Measurements from ENCODE around the gene TPPP.
A peak's percentile ranks its signal among the peaks of the same experiment; 100 is the strongest.
"Not testable (repeated sequence)": the region's sequence is repeated elsewhere in the genome, so short reads cannot be mapped to it uniquely, and the experiment has no call there.

Gene TPPP

GRCh38 chr5:693271-694041, at the start of gene TPPP:
TPPP (minus strand) TSS chr5:693352; CDS start chr5:678060, 15,292 bp downstream.
- H3K9me3 Mint-ChIP-seq, H3K27me3 Mint-ChIP-seq, H3K36me3 Mint-ChIP-seq, H3K4me1 Mint-ChIP-seq, H3K27ac Mint-ChIP-seq: not testable (repeated sequence)
- DNase-seq (ENCODE audit: low spot score in 2 of 2) (peak; percentile 53 to 65), ATAC-seq (ENCODE audit: low read depth) (peak; percentile 89)
- H3K4me3 Mint-ChIP-seq: peak within 1 kb of the TSS; percentile 61

- not testable (repeated sequence) for H3K4me3 Mint-ChIP-seq; H3K9me3 Mint-ChIP-seq; H3K4me1 Mint-ChIP-seq; ATAC-seq (ENCODE audit: low read depth); H3K36me3 Mint-ChIP-seq; H3K27ac Mint-ChIP-seq; H3K27me3 Mint-ChIP-seq; DNase-seq (ENCODE audit: low spot score in 2 of 2)
Observed at GRCh38 chr5:742276-742675, 49.1 kb upstream of the TPPP start.

DNA sequence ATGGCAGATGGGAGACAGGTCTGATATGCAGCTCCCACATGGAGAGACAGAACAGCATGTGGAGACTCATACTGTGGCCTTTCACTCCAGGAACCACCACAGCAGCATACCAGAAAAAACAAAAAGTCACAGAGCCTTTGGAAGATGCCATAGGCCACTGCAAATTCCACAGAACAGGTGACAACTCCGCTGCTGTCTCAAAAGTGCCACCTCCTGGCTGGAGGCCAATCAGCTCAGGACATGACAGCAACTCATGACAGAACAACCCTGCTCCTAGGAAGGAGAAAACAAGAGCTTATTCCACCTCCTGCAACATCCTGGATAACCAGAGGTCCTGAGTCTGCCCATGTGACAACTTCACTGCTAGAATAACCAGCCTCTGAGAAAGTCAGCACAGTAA, 41.0 kb upstream of the TPPP start:
- H3K4me1 Mint-ChIP-seq; DNase-seq (ENCODE audit: low spot score in 2 of 2); H3K27ac Mint-ChIP-seq; H3K36me3 Mint-ChIP-seq; H3K27me3 Mint-ChIP-seq; H3K9me3 Mint-ChIP-seq; H3K4me3 Mint-ChIP-seq; ATAC-seq (ENCODE audit: low read depth): not testable (repeated sequence)

DNA sequence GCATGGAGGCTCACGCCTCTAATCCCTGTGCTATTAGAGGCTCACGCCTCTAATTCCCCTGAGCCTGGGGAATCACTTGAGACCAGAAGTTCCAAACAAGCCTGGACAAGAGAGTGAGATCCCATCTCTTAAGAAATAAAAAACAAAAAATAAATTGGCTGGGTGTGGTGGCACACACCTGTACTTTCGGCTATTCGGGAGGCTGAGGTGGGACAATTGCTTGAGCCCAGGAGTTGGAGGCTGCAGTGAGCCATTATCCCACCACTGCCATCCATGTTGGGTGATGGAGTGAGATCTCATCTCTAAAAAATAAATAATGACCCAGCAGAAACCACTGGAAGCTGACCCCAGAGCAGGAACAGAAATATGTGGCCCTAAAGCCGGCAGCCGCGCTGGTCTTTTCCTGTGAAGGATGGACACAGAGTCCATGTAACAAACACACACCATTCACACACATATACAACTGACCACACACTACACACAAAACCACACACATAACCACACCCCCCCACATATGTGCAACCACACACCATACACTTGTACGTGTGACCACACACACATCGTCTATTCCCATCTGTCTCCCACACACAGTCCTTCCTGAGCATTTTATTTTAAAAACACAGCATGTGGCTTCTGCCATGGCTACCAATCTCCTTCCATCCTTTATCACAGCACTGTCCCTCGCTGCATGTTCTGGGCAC, 39.8 kb upstream of the TPPP start:
- H3K4me1 Mint-ChIP-seq; H3K9me3 Mint-ChIP-seq; H3K27me3 Mint-ChIP-seq; ATAC-seq (ENCODE audit: low read depth); H3K27ac Mint-ChIP-seq; DNase-seq (ENCODE audit: low spot score in 2 of 2); H3K36me3 Mint-ChIP-seq; H3K4me3 Mint-ChIP-seq: not testable (repeated sequence)

- not testable (repeated sequence) for H3K4me3 Mint-ChIP-seq; H3K27ac Mint-ChIP-seq; H3K36me3 Mint-ChIP-seq; ATAC-seq (ENCODE audit: low read depth); H3K9me3 Mint-ChIP-seq; H3K4me1 Mint-ChIP-seq; H3K27me3 Mint-ChIP-seq; DNase-seq (ENCODE audit: low spot score in 2 of 2)
Observed at GRCh38 chr5:729225-729624, 36.1 kb upstream of the TPPP start.

DNA sequence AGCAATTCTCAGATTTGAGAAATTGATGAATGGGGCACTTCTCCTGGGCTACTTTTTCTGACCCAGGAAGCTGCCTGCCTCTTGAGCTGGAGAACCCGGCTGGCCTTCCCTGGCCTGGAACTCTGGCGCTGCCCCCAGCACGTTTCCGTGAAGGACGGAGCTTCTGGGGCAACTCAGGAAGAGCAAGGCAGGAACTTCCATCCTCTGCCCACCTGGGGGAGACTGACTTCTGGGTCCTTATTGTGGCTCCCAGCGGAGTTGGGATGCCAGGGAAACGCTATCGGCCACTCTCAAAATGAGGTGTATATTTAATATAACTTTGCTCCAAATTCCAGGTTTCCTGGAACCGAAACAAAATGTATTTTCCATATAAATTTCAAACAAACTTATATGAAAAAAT, 33.9 kb upstream of the TPPP start:
- not testable (repeated sequence) for H3K4me1 Mint-ChIP-seq; H3K9me3 Mint-ChIP-seq; ATAC-seq (ENCODE audit: low read depth); H3K27me3 Mint-ChIP-seq; H3K4me3 Mint-ChIP-seq; DNase-seq (ENCODE audit: low spot score in 2 of 2); H3K27ac Mint-ChIP-seq; H3K36me3 Mint-ChIP-seq

DNA sequence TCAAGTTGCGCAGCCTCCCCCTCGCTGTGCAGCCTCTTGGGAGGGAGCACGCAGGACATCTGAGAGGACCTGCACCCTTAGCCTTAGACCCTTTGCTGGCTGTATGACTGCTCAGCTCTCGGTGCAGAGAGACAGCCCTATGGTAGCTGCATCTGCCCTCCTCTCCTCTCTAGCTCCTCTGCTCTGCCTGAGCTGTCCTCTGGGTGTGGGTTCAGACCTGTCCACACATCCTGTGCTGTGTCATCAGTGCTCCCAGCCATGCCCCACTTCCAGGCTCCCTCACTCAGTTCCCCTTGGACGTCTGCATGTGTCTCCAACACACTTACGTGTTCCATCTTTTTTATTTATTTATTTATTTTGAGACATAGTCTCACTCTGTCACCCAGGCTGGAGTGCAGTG, 30.7 kb upstream of the TPPP start:
- H3K36me3 Mint-ChIP-seq; H3K27ac Mint-ChIP-seq; H3K4me1 Mint-ChIP-seq; DNase-seq (ENCODE audit: low spot score in 2 of 2); H3K27me3 Mint-ChIP-seq; H3K4me3 Mint-ChIP-seq; ATAC-seq (ENCODE audit: low read depth); H3K9me3 Mint-ChIP-seq: not testable (repeated sequence)

- H3K27ac Mint-ChIP-seq; H3K4me3 Mint-ChIP-seq; H3K36me3 Mint-ChIP-seq; H3K27me3 Mint-ChIP-seq; H3K4me1 Mint-ChIP-seq; DNase-seq (ENCODE audit: low spot score in 2 of 2); ATAC-seq (ENCODE audit: low read depth): not testable (repeated sequence)
- peaks cover 11% of the 10 kb centered on the region for H3K9me3 Mint-ChIP-seq
Observed at GRCh38 chr5:723309-723708, 30.2 kb upstream of the TPPP start.

DNA sequence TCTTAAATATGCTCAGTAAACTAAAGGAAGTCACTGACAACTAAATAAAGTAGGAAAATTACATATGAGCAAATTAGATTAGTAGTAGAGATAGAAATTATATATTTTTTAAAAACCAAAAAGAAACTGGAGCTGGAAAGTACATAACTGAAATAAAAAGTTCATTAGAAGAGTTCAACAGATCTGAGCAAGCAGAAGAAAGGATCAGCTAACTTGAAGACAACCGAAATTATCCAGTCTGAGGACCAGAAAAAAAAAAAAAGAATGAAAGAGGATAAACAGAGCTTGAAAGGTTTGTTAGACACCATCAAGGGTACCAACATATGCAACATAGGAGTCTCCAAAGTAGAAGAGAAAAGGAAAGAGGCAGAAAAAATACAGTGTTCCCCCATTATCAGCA, 26.2 kb upstream of the TPPP start:
- not testable (repeated sequence) for H3K4me3 Mint-ChIP-seq; H3K4me1 Mint-ChIP-seq; ATAC-seq (ENCODE audit: low read depth); H3K27ac Mint-ChIP-seq; DNase-seq (ENCODE audit: low spot score in 2 of 2)
- peaks cover 10% of the 10 kb centered on the region for H3K36me3 Mint-ChIP-seq
- peaks cover 19% of the 10 kb centered on the region for H3K9me3 Mint-ChIP-seq
- peaks cover 21% of the 10 kb centered on the region for H3K27me3 Mint-ChIP-seq

DNA sequence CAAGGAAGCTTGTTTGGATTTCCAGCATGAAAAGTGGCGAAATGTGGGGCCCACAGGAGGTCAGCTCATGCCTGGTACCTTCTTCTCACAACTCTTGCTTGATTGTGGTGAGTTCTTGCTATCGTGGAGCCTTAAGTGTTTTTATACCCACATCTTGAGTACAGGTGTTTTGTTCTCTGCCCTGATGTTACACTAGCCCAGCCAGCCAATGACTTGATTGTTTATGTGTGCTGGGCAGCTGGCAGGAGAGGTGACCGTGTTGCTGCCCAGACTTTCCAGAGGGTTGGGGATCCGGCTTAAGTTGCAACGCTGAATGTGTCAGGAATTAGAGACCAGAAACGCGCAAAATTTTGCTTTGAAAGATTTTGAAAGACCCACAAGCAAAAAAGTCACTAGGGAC, 24.0 kb upstream of the TPPP start:
- Mint-ChIP-seq H3K9me3 (peaks cover 19% of the 10 kb centered on the region), H3K36me3 (peaks cover 10% of the 10 kb centered on the region), H3K27me3 (peaks cover 21% of the 10 kb centered on the region), H3K4me3 (no peak overlapping the region), H3K4me1 (no peaks in the 10 kb centered on the region), H3K27ac (no peak overlapping the region)
- ATAC-seq (ENCODE audit: low read depth) (no peak), DNase-seq (ENCODE audit: low spot score in 2 of 2) (no peak)

- not testable (repeated sequence) for DNase-seq (ENCODE audit: low spot score in 2 of 2); H3K4me3 Mint-ChIP-seq; ATAC-seq (ENCODE audit: low read depth); H3K4me1 Mint-ChIP-seq; H3K27ac Mint-ChIP-seq
- Mint-ChIP-seq H3K9me3 (peaks cover 19% of the 10 kb centered on the region), H3K27me3 (peaks cover 21% of the 10 kb centered on the region), H3K36me3 (peaks cover 10% of the 10 kb centered on the region)
Observed at GRCh38 chr5:716740-717139, 23.6 kb upstream of the TPPP start.

DNA sequence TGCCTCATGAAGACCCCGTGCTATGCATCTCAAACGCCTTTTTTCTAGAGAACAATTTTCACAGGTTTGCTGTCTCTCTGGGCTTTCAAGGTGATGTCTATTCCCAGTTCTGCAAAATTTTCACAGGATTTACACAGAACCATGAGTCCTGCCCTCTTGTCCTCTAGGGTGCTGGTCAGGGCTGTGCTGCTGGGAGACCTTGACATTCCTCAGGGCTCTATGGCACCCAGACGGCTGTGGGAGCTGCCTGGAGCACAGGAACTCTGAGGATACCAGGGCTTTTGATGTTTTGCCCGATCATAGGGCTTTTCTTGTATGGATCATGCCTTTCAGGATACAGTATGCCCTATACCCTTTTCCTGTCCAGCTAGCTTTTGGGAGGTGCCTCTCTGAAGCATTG, 22.5 kb upstream of the TPPP start:
- H3K27me3 Mint-ChIP-seq: peaks cover 29% of the 10 kb centered on the region
- peaks cover 19% of the 10 kb centered on the region for H3K9me3 Mint-ChIP-seq
- H3K4me1 Mint-ChIP-seq; ATAC-seq (ENCODE audit: low read depth); H3K4me3 Mint-ChIP-seq; DNase-seq (ENCODE audit: low spot score in 2 of 2); H3K27ac Mint-ChIP-seq: not testable (repeated sequence)
- H3K36me3 Mint-ChIP-seq: peaks cover 16% of the 10 kb centered on the region

- H3K4me3 Mint-ChIP-seq; ATAC-seq (ENCODE audit: low read depth); H3K27ac Mint-ChIP-seq; H3K4me1 Mint-ChIP-seq; DNase-seq (ENCODE audit: low spot score in 2 of 2): not testable (repeated sequence)
- H3K36me3 Mint-ChIP-seq: peaks cover 14% of the 10 kb centered on the region
- H3K9me3 Mint-ChIP-seq: peaks cover 15% of the 10 kb centered on the region
- peaks cover 29% of the 10 kb centered on the region for H3K27me3 Mint-ChIP-seq
Observed at GRCh38 chr5:714215-715118, 21.3 kb upstream of the TPPP start.

DNA sequence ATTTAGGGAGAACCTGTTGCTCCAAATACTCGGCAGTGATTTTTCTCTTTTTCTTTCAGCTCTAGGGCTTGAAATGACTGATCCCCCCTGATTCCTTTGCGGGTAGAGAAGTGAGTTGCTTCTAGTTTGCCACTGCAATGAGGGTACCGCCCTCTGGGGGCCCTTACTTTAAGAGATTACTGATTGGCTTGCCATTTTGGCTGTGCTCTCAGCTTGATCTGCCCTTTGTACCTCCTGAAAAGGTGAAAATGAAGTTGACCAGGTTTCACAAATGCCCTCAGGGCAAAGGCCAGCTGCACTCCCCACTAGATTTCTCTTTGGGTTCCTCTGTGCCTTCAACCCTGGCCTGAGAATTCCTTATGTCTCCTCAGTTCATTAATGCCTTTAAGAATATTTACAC, 20.5 kb upstream of the TPPP start:
- not testable (repeated sequence) for ATAC-seq (ENCODE audit: low read depth); H3K27ac Mint-ChIP-seq; DNase-seq (ENCODE audit: low spot score in 2 of 2); H3K4me1 Mint-ChIP-seq; H3K4me3 Mint-ChIP-seq
- Mint-ChIP-seq H3K36me3 (peaks cover 11% of the 10 kb centered on the region), H3K9me3 (peaks cover 12% of the 10 kb centered on the region), H3K27me3 (peaks cover 27% of the 10 kb centered on the region)

Data from memory B cell (primary cell).